NCI-H1048 (cell line): Measurements from ENCODE around the gene MROH8.
"Not testable (repeated sequence)": the region's sequence is repeated elsewhere in the genome, so short reads cannot be mapped to it uniquely, and the experiment has no call there.

Experiments used
- DNase-seq: peaks from one replicate; lab custom pipeline; 2025; lab: John Stamatoyannopoulos, UW

MROH8 gene

DNA sequence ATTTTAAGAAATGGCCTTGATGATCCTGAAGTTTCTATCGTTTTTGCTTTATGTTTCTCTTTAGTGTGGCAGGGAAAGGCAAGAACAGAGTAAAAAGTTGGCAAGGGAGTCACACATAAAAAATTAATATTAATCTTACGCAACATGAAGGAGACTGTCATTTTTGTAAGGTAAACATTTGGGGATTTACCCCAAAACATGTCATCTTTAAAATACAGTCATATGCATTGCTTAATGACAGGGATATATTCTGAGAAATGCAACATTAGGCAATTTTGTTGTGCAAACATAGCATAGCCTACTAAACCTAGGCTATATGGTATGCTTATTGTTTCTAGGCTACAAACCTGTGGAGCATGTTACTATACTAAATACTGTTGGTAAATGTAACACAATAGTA, 88.9 kb downstream of the MROH8 start:
- DNase-seq, result no peak

DNA sequence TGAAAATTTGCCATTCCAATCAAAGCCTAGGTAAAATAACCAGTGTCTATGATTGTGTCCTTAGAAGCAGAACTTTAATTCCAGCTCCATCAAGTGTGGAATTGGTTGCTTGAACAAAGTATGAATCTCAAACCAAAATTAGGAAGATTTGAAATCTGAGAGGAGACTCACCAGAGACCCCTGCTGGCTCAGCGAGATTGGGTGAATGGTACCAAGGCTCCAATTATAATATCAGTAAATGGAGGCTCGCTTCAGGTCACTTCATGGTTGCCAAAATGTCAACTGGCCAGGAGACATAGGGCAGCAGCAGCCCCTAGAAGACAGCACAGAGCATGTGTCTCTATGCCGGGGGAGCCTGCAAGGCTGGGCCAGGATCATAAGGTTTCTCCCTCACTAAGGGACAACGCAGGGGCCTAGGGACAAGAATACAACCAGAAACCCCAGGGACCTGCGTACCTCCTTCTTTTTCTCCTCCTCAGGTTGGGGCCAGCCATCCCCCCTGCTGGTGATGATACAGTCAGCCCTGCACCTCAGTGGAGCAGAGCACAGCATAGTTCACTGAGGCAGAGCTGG, 97.5 kb downstream of the MROH8 start:
- no peak for DNase-seq

DNA sequence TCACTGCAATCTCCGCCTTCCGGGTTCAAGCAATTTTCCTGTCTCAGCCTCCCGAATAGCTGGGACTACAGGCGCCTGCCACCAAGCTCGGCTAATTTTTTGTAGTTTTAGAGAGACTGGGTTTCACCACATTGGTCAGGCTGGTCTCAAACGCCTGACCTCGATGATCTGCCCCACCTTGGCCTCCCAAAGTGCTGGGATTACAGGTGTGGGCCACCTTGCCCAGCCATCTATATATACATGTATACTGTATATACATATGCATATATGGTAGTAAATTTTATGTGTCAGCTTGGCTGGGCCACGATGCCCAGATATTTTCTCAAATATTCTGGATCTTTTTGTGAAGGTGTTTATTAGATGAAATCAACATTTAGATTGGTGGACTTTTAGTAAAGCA, 102.3 kb downstream of the MROH8 start:
- DNase-seq, result no peak

DNA sequence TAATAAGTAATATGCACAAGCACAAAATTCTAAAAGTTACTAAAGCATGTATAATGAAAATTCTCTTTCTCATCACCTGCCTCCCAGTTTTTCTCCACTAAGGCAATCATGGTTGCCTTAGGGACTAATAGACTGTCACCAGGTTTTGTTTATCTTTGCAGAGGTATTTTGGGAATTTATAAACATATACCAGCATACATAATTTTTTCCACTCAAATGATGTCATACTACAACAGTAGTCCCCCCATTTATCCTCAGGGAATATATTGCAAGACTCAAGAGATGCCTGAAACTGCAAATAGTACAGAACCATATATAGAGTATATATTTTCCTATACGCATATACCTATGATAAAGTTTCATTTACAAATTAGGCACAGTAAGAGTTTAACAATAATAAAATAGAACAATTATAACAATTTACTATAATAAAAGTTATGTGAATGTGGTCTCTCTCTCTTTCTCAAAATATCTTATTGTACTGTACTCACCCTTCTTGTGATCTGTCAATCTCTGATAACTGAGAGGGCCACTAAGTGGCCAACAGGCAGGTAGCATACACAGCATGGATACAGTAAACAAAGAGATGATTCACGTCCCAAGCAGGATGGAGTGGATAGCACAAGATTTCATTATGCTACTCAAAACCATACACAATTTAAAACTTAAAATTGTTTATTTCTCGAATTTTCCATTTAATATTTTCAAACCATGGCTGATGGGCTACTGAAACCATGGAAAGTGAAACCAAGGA, 103.2 kb downstream of the MROH8 start:
- no peak for DNase-seq

DNA sequence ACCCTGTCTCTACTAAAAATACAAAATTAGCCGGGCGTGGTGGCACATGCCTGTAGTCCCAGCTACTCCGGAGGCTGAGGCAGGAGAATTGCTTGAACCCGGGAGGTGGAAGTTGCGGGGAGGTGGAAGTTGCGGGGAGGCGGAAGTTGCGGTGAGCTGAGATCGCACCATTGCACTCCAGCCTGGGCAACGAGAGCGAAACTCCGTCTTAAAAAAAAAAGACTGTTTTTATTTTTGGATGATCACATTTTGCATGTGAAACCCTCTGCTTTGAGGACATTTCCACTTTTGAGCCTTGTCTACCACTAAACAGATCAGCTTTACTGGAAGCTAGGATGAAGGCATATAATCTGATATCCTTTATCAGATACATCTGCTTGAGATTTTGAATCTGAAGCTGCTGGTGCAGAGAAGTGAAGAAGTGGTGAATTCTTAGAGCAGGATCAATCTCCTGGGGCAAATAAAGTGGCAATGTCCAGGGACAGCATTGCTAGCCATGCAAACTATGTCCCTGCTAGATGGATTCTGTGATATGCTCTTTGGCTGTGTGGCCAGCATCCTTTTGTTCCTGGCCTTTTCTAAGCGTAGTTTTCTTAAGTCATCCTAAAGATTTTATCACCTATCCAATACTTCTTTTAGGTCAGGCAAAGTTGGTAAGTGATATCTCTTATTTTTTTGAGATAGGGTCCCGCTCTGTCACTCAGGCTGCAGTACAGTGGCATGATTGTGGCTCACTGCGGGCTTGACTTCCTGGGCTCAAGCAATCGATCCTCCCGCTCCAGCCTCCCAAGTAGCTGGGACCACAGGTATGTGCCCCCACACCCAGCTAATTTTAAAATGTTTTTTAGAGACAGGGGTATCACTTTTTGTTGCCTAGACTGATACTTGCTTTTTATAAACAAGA, 106.8 kb downstream of the MROH8 start:
- DNase-seq, result no peak

DNA sequence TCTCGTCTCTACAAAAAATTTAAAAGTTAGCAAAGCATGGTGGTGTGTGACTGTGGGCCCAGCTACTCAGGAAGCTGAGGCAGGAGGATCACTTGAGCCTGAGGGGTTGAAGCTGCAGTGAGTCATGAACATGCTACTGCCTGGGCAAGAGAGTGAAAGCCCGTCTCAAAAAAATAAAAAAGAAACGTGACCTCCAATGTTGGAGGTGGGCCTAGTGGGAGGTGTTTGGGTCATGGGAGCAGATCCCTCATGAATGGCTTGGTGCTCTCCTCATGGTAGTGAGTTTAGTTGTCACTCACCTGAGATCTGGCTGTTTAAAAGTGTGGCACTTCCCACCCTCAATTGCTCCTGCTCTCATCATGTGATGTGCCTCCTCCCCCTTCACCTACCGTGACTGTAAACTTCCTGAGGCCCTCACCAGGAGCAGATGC, 107.9 kb downstream of the MROH8 start:
- no peak for DNase-seq

DNA sequence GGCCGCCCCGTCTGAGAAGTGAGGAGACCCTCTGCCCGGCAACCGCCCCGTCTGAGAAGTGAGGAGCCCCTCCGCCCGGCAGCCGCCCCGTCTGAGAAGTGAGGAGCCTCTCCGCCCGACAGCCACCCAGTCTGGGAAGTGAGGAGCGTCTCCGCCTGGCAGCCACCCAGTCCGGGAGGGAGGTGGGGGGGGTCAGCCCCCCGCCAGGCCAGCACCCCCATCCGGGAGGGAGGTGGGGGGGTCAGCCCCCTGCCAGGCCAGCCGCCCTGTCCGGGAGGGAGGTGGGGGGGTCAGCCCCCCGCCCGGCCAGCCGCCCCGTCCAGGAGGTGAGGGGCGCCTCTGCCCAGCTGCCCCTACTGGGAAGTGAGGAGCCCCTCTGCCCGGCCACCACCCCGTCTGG, 109.8 kb downstream of the MROH8 start:
- DNase-seq, result not testable (repeated sequence)

DNA sequence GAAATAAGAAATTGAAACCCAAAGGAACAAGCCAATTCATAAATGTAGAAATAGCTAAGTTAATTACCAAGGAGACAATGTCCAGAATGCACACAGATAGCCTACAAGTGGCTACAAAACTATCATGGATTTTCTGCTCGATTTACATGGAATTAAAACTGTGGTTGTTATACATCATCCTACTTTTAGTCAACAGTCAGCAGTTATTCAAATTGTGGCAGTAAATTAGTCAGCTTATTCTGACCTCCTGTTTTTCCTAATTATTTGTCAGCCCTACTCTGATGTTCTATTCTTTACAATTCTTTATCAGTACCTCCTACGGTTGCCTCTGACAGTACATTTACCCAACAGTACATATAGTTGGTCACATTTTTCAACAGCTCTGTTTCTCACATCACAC, 113.2 kb downstream of the MROH8 start:
- no peak for DNase-seq

DNA sequence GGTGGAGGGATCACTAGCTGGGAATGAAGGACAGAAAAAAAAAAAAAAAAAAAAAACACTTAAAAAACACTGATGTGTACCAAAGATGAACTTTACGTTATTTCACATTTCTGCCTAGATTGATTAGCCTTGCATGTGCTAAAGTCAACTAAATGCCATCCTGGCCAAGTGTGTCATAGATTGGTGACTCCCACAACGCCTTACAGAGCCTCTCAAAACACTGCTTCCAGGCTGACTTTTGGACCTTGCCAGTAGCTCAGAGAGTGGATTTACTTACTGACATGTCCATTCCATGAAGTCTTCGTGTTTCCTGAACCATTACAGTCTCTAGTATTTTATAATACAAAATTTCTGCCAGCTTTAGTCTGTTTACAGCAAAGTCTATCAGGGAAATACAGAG, 124.1 kb downstream of the MROH8 start:
- DNase-seq, result no peak

DNA sequence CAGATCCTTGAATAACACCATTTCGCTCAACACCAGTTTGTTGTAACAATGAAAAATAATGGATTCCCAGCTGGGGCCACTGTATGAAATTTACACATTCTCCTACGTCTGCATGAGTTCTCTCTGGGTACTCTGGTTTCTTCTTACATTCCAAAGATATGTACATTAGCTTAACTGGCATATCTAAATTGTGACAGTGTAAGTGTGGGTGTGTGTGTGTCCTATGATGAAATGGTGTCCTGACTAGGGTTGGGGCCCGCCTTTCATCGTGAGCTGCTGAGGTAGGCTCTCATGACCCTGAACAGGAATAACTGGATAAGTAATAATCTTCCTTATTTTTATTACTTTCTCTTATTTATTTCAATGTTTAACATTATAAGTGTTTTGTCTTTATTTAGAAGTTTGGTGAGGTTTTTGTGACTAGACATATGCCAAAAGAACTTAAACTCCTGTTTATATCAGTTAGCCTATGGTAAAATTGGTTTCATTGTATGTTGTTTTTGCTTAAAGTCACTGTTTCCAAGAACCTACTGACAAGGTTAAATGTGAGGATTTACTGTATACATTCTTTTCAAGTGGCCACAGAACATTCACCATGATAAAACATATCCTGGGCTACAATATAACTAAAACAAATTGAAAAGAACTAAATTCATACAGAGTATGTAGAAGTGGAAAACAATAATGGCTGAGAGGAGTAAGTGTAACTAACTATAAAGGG, 126.0 kb downstream of the MROH8 start:
- DNase-seq, result no peak
